NCI-H510A (cell line): Measurements from ENCODE around the gene A1CF.
"Not testable (repeated sequence)": the region's sequence is repeated elsewhere in the genome, so short reads cannot be mapped to it uniquely, and the experiment has no call there.

Experiments used
- DNase-seq: peaks from one replicate; lab custom pipeline; 2025; lab: John Stamatoyannopoulos, UW

Gene A1CF

DNA sequence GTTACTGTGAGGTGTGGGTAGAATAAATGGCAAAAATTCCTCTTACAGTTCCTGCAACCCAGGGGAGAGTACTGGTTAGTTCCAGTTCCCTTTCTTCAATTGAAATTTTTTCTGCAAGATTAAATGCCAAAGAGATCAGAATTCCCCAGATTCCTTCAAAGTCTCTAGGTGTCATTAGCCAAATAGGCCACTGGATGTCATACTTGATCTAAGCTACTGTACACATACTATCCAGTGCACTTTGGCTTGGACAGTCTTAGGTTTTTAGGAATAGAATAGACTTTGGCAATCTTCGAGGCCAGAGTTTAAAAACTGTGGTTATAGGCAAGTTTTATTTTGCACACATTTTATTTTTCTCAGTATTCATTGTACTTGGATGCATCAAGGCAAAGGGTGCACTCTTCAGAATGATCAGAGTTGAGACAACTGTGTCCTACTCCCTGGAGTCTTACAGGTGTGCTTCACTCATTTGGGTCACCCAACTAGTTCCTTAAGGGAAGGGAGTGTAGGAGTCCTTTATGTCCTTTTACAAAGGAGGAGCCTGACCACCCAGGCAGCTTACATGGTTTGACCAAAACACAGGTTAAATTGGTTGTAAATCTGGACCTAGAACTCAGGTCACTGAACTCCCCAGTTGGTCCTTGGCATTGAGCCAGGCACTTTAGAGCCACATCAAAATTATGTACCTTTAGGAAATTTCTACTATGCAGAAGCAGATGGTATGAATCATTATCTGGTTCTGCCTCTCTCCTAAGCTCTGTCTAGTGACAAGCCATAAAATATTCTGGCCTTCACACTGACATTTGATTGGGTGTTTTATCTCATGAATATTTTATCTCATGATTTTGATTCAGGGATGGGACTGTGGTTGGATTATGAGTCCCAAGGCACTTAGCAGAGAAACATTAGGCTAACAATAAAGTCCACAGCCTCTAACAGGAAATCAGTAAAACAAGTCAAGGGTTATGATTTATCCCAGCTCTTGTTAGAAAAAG lies 96.2 kb downstream of the A1CF start:
- no peak for DNase-seq

DNA sequence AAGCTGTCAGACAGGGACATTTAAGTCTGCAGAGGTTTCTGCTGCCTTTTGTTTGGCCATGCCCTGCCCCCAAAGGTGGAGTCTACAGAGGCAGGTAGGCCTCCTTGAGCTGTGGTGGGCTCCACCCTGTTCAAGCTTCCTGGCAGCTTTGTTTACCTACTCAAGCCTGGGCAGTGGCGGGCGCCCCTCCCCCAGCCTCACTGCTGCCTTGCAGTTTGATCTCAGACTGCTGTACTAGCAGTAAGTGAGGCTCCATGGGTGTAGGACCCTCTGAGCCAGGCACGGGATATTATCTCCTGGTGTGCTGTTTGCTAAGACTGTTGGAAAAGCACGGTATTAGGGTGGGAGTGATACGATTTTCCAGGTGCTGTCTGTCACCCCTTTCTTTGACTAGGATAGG lies 97.5 kb downstream of the A1CF start:
- DNase-seq, result not testable (repeated sequence)

DNA sequence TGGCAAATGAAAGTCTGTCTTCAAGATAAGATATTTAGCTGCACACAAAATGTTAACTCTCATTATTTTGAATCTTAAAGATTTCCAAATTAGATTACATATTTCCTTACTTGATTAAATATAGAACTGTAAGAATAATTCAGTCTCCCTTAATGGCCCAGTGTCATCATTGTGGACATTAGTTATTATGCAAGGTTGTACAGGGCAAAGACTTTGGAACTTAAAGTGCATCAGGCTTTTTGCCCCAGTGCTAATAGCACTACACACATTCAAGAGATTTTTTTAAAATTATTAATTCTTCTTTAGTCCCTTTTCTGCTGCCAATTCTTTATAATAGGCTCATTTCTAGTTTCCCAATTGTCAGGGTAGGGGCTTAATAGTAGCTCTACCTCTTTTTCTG lies 103.4 kb downstream of the A1CF start:
- not testable (repeated sequence) for DNase-seq

DNA sequence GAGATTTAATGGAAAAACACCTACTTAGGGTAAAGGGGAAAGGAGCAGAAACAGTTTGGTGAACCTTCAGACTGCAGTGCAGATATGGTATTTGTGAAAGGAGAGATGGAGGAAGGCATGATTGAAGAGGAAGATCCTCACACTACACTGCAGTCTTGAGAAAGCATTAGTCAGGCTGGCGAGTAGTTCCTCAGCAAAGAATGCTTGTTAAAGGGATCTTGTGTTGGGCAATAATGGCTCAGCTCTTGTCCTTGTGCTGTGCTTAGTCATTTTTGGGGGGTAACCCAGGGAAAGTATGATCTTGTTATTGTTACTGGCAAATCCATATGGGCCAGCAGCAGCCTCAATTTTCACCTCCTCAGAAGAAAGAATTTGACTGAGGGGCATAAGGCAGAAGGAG lies 105.4 kb downstream of the A1CF start:
- DNase-seq, result not testable (repeated sequence)

DNA sequence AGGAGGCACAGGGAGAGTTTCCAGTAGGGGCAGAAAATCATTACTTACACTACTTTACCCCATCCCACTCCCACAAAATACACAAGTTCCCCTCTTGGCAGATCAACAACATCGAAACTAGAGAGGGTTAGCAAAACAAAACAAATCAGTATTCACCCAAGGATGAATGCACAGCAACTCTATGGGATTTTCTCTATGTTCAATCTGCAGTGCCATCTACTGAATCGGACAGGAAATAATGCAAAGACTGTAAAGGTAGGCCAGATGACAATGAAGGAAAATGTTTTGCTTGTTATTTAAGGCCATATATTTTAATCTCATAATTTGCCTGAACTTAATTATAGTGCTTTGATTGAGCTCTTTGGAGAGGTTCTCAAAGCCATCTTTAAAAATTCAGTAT lies 110.6 kb downstream of the A1CF start:
- not testable (repeated sequence) for DNase-seq

DNA sequence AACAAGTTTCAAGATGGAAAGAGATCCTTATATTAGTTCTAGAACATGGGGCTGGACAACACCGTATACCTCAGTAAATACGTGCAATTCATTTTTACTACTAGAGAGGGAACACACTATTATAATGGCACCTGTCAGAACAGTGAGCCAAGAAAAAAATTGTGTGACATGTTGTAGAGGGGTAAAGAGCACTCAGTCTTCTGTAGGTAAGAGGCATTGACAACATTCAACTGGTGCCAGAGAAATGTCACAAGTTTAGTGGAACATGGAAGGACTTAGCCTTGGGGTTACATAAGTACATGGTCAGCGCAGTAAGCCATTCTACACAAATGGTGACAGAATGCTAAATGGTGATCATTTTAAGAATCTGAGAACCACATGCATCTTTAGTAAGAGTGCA lies 113.4 kb downstream of the A1CF start:
- not testable (repeated sequence) for DNase-seq

DNA sequence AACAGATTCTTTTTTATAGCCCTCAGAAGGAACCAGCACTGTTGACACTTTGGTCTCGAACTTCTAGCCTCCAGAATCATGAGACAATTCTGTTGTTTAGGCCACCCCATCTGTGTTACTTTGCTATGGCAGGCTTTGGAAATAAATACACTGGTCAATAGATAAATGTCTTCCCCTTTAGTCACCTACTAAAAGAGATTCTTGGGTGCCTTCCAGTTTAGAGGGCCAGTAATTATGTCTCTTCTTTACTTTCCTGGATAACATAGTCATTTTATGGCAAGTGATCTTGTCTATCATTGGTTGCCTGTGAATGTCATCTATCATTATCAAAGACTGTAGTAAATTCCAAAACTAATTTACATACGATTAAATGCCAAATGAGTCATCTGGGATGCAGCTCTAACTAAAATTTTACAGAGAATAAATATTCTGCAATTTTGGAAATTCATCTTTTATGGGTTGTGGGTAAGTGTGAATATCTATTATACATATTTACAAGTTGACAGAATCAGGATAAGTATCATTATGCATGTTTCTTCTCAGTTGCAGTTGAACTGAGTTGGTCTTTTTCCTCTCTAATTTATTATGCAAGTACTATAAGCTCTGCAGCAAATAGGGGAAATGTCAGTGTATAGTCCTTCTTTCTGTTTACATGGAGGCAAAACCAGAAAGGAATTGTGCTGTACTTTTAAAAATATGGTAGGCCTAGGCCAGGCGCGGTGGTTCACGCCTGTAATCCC lies 118.5 kb downstream of the A1CF start:
- DNase-seq, result not testable (repeated sequence)
